SK-N-SH treated with all-trans-retinoic acid at 6 μM for 48 hours (cell line): Measurements from ENCODE around the gene SPESP1.
A peak's percentile ranks its signal among the peaks of the same experiment; 100 is the strongest.

Experiments used
- ATAC-seq: fragments of 200-7000 bp; cut with Tn5 transposase; 3 replicates; pipeline ENCODE4 v1.9.1; 2020; ENCODE audit warnings: mild to moderate bottlenecking, moderate library complexity
- ARNTL ChIP-seq: fragments of 450-650 bp; formaldehyde crosslinking; IDR thresholded peaks from 2 replicates; pipeline ENCODE4 v1.5.0; 2020; ENCODE audit warnings: low read depth, mild to moderate bottlenecking, moderate library complexity, borderline replicate concordance
- BACH2 ChIP-seq: fragments of 250-450 bp; sonication (Bioruptor Pico); IDR thresholded peaks from 2 replicates; pipeline ENCODE4 v1.9.0; 2021; ENCODE audit warnings: mild to moderate bottlenecking, borderline replicate concordance
- CREB5 ChIP-seq: fragments of 250-450 bp; sonication (Bioruptor Pico); IDR thresholded peaks from 2 replicates; pipeline ENCODE4 v1.5.1; 2020; ENCODE audit warnings: low read depth, mild to moderate bottlenecking, moderate library complexity
- CSDC2 ChIP-seq: fragments of 250-450 bp; sonication (Bioruptor Pico); IDR thresholded peaks from 2 replicates; pipeline ENCODE4 v1.5.0; 2020; ENCODE audit warnings: mild to moderate bottlenecking, moderate library complexity
- CSRNP3 ChIP-seq: fragments of 250-450 bp; sonication (Bioruptor Pico); IDR thresholded peaks from 2 replicates; pipeline ENCODE4 v1.5.1; 2021; ENCODE audit warnings: mild to moderate bottlenecking, moderate library complexity
- ESRRG ChIP-seq: fragments of 250-450 bp; sonication (Bioruptor Pico); IDR thresholded peaks from 2 replicates; pipeline ENCODE4 v1.6.1; 2021; ENCODE audit warnings: mild to moderate bottlenecking
- GLIS3 ChIP-seq: fragments of 250-450 bp; sonication (Bioruptor Pico); IDR thresholded peaks from 2 replicates; pipeline ENCODE4 v1.5.0; 2020; ENCODE audit warnings: mild to moderate bottlenecking, moderate library complexity
- ISL1 ChIP-seq: fragments of 250-450 bp; sonication (Bioruptor Pico); IDR thresholded peaks from 2 replicates; pipeline ENCODE4 v2.1.2; 2022; ENCODE audit warnings: mild to moderate bottlenecking, moderate library complexity
- OSR1 ChIP-seq: fragments of 250-450 bp; sonication (Bioruptor Pico); IDR thresholded peaks from 2 replicates; pipeline ENCODE4 v1.8.0; 2022; ENCODE audit warnings: moderate library complexity, mild to moderate bottlenecking, inconsistent platforms
- PATZ1 ChIP-seq: fragments of 250-450 bp; sonication (Bioruptor Pico); IDR thresholded peaks from 2 replicates; pipeline ENCODE4 v1.8.0; 2020; ENCODE audit warnings: mild to moderate bottlenecking, moderate library complexity, borderline replicate concordance
- POU6F1 ChIP-seq: fragments of 250-450 bp; sonication (Bioruptor Pico); IDR thresholded peaks from 2 replicates; pipeline ENCODE4 v1.8.0; 2021; ENCODE audit warnings: low read depth, mild to moderate bottlenecking, moderate library complexity, borderline replicate concordance
- PPARA ChIP-seq: fragments of 250-450 bp; sonication (Bioruptor Pico); IDR thresholded peaks from 2 replicates; pipeline ENCODE4 v1.5.0; 2020; ENCODE audit warnings: mild to moderate bottlenecking, borderline replicate concordance
- RARB ChIP-seq: fragments of 250-450 bp; sonication (Bioruptor Pico); IDR thresholded peaks from 2 replicates; pipeline ENCODE4 v1.8.0; 2021; ENCODE audit warnings: mild to moderate bottlenecking, moderate library complexity
- SNAI2 ChIP-seq: fragments of 250-450 bp; sonication (Bioruptor Pico); IDR thresholded peaks from 2 replicates; pipeline ENCODE4 v1.5.0; 2020; ENCODE audit warnings: mild to moderate bottlenecking, moderate library complexity
- TCF4 ChIP-seq: fragments of 250-450 bp; sonication (Bioruptor Pico); IDR thresholded peaks from 2 replicates; pipeline ENCODE4 v1.8.0; 2021; ENCODE audit warnings: mild to moderate bottlenecking, moderate library complexity, borderline replicate concordance
- TSHZ2 ChIP-seq: fragments of 250-450 bp; sonication (Bioruptor Pico); IDR thresholded peaks from 2 replicates; pipeline ENCODE4 v1.5.0; 2020; ENCODE audit warnings: mild to moderate bottlenecking, moderate library complexity
- ZC3H10 ChIP-seq: fragments of 250-450 bp; sonication (Bioruptor Pico); IDR thresholded peaks from 2 replicates; pipeline ENCODE4 v1.5.1; 2021; ENCODE audit warnings: mild to moderate bottlenecking, moderate library complexity
- ZFP3 ChIP-seq: fragments of 250-450 bp; sonication (Bioruptor Pico); IDR thresholded peaks from 2 replicates; pipeline ENCODE4 v1.5.0; 2020; ENCODE audit warnings: mild to moderate bottlenecking, moderate library complexity
- ZFP30 ChIP-seq: fragments of 450-650 bp; formaldehyde crosslinking; IDR thresholded peaks from 2 replicates; pipeline ENCODE4 v1.5.0; 2022; ENCODE audit warnings: mild to moderate bottlenecking, moderate library complexity
- ZNF565 ChIP-seq: fragments of 450-650 bp; formaldehyde crosslinking; conservative IDR thresholded peaks from 2 replicates; pipeline ENCODE4 v1.5.0; 2020; ENCODE audit warnings: low read depth, mild to moderate bottlenecking, moderate library complexity
- ZNF70 ChIP-seq: fragments of 450-650 bp; formaldehyde crosslinking; IDR thresholded peaks from 2 replicates; pipeline ENCODE4 v1.5.0; 2020; ENCODE audit warnings: mild to moderate bottlenecking, moderate library complexity
- ZNF8 ChIP-seq: fragments of 450-650 bp; formaldehyde crosslinking; IDR thresholded peaks from 2 replicates; pipeline ENCODE4 v1.5.0; 2020; ENCODE audit warnings: mild to moderate bottlenecking, moderate library complexity

The SPESP1 gene

GRCh38 chr15:68990231-68990991 lies 60.1 kb downstream of the SPESP1 start:
- TF ChIP-seq ESRRG (CRISPR knock-in tag): no peak
- no peak for TF ChIP-seq POU6F1 (CRISPR knock-in tag)
- TF ChIP-seq ZNF70 (CRISPR knock-in tag): no peak
- TF ChIP-seq ZNF565: no peak
- TF ChIP-seq SNAI2: no peak
- ATAC-seq: no peak

- no peak for ATAC-seq
- no peak for TF ChIP-seq ESRRG (CRISPR knock-in tag)
- no peak for TF ChIP-seq ZC3H10 (CRISPR knock-in tag)
- no peak for TF ChIP-seq BACH2 (CRISPR knock-in tag)
- no peak for TF ChIP-seq ZFP3 (CRISPR knock-in tag)
- no peak for TF ChIP-seq OSR1 (CRISPR knock-in tag)
- no peak for TF ChIP-seq CSRNP3 (CRISPR knock-in tag)
- TF ChIP-seq SNAI2: no peak
- TF ChIP-seq POU6F1 (CRISPR knock-in tag): no peak
- no peak for TF ChIP-seq ZNF565
- TF ChIP-seq GLIS3 (CRISPR knock-in tag): no peak
- no peak for TF ChIP-seq TCF4 (CRISPR knock-in tag)
Observed at GRCh38 chr15:68990992-68991500, 60.7 kb downstream of the SPESP1 start.

- no peak; the same call in 2 of the 3 replicates for ATAC-seq
- TF ChIP-seq SNAI2: no peak
- TF ChIP-seq CSRNP3 (CRISPR knock-in tag): no peak
- TF ChIP-seq POU6F1 (CRISPR knock-in tag): no peak
- peak; percentile 81 for TF ChIP-seq TSHZ2 (CRISPR knock-in tag)
- no peak for TF ChIP-seq GLIS3 (CRISPR knock-in tag)
- TF ChIP-seq ZNF8 (CRISPR knock-in tag): no peak
- TF ChIP-seq ZC3H10 (CRISPR knock-in tag): no peak
- TF ChIP-seq CSDC2 (CRISPR knock-in tag): no peak
- no peak for TF ChIP-seq PATZ1 (CRISPR knock-in tag)
- TF ChIP-seq TCF4 (CRISPR knock-in tag): peak; percentile 71; the same call in 1 of the 2 replicates
- TF ChIP-seq ISL1 (CRISPR knock-in tag): 0 out of 2 replicates have a peak, but pooled peaks have one; percentile 19
- no peak for TF ChIP-seq ARNTL (CRISPR knock-in tag)
- TF ChIP-seq CREB5 (CRISPR knock-in tag): no peak
- TF ChIP-seq BACH2 (CRISPR knock-in tag): no peak
- no peak for TF ChIP-seq PPARA (CRISPR knock-in tag)
- TF ChIP-seq ZNF70 (CRISPR knock-in tag): no peak
- no peak for TF ChIP-seq RARB (CRISPR knock-in tag)
- no peak for TF ChIP-seq ZFP30 (CRISPR knock-in tag)
- TF ChIP-seq, all 23 proteins: peak for 3
Observed at GRCh38 chr15:68991723-68992122, 61.4 kb downstream of the SPESP1 start.
